Spinal cord (tissue), 10 donors: ENCODE data around the gene EXOSC9. TPM values are rescaled to one million over a fixed set of nuclear protein-coding genes. Genes with fewer than 3 reads are reported as not detected.

Experiments used
- DNase-seq, 6 donors: peaks; one replicate each; pipeline versions ENCODE4 v3.0.0 to v3.0.0-alpha.2; 2013 to 2015; ENCODE audit warnings: low spot score in 6 of 6, low read depth in 4 of 6
- H3K27ac ChIP-seq: one replicate; pipeline ENCODE4 v1.5.1; 2013; ENCODE audit warnings: low read depth, low read length, control low read depth
- H3K27me3 ChIP-seq: one replicate; pipeline ENCODE4 v1.6.1; 2013; ENCODE audit warnings: low read length; ENCODE audit not compliant: control insufficient read depth, insufficient read depth
- H3K36me3 ChIP-seq: one replicate; pipeline ENCODE4 v1.6.1; 2013; ENCODE audit warnings: low read length; ENCODE audit not compliant: control insufficient read depth, insufficient read depth
- H3K4me1 ChIP-seq: one replicate; pipeline ENCODE4 v1.6.1; 2013; ENCODE audit warnings: low read length; ENCODE audit not compliant: control insufficient read depth, insufficient read depth
- H3K4me3 ChIP-seq: one replicate; pipeline ENCODE4 v1.5.1; 2013; ENCODE audit warnings: low read depth, low read length, control low read depth
- H3K9me3 ChIP-seq: one replicate; pipeline ENCODE4 v1.6.1; 2013; ENCODE audit warnings: low read length; ENCODE audit not compliant: control insufficient read depth, insufficient read depth
- WGBS: methylation state at CpG from one replicate; pipeline ENCODE4 v1.1.5; 2013; ENCODE audit warnings: missing lambda C conversion rate; ENCODE audit not compliant: insufficient coverage; 5-methylcytosine and 5-hydroxymethylcytosine counted together
- polyA plus RNA-seq, 2 donors: library from polyadenylated mRNA; unstranded; fragments of 120-200 nt; gene quantifications; one replicate each; pipeline ENCODE4 v1.2.1, GENCODE V29; 2013; ENCODE audit not compliant: insufficient read length in 2 of 2
- total RNA-seq, 2 donors: library from RNA; depleted of rRNA in 1 of 2; stranded (reverse); fragments of 120-200 nt in 1 of 2; fragments of >200 nt in 1 of 2; gene quantifications; one replicate each; pipeline versions ENCODE4 v1.2.3 to v1.2.4, GENCODE V29; 2013 to 2014
- donor health status: healthy.

Gene EXOSC9
- total and polyA plus RNA-seq, 4 donors = 27.4 to 34.1 (median 31.7) TPM

GRCh38 chr4:121842862-121843261, 41.7 kb downstream of the EXOSC9 start:
- peaks cover 16% of the 10 kb centered on the region for H3K36me3 ChIP-seq
- H3K4me1 ChIP-seq = no peaks in the 10 kb centered on the region
- no peak overlapping the region for H3K4me3 ChIP-seq
- 96% methylated on average over 3 of the region's 4 CpGs for WGBS
- DNase-seq = no peak
- H3K9me3 ChIP-seq = no peaks in the 10 kb centered on the region
- no peaks in the 10 kb centered on the region for H3K27me3 ChIP-seq
- H3K27ac ChIP-seq = no peak overlapping the region

- DNase-seq = no peak
- Histone ChIP-seq H3K4me3 (no peak overlapping the region), H3K36me3 (peaks cover 13% of the 10 kb centered on the region), H3K4me1 (no peaks in the 10 kb centered on the region), H3K27ac (no peak overlapping the region), H3K9me3 (no peaks in the 10 kb centered on the region), H3K27me3 (no peaks in the 10 kb centered on the region)
- WGBS = 70% methylated on average over 2 of the region's 6 CpGs
These were observed 45.5 kb downstream of the EXOSC9 start for GRCh38 chr4:121846662-121847061.

- H3K4me1 ChIP-seq = no peaks in the 10 kb centered on the region
- no peak overlapping the region for H3K27ac ChIP-seq
- no peaks in the 10 kb centered on the region for H3K27me3 ChIP-seq
- H3K9me3 ChIP-seq = no peaks in the 10 kb centered on the region
- H3K36me3 ChIP-seq = peaks cover 11% of the 10 kb centered on the region
- no peak for DNase-seq
- WGBS = 83% methylated on average over 1 of the region's 1 CpG
- no peak overlapping the region for H3K4me3 ChIP-seq
These were observed 50.2 kb downstream of the EXOSC9 start for GRCh38 chr4:121851354-121851753.

GRCh38 chr4:121860121-121860520, 59.0 kb downstream of the EXOSC9 start:
- H3K4me1 ChIP-seq = no peaks in the 10 kb centered on the region
- H3K36me3 ChIP-seq = peaks cover 10% of the 10 kb centered on the region
- no peak overlapping the region for H3K27ac ChIP-seq
- no peak for DNase-seq
- H3K9me3 ChIP-seq = no peaks in the 10 kb centered on the region
- H3K27me3 ChIP-seq = no peaks in the 10 kb centered on the region
- no peak overlapping the region for H3K4me3 ChIP-seq

- Histone ChIP-seq H3K27ac (no peak overlapping the region), H3K27me3 (no peaks in the 10 kb centered on the region), H3K4me1 (no peaks in the 10 kb centered on the region), H3K4me3 (no peak overlapping the region), H3K9me3 (no peaks in the 10 kb centered on the region), H3K36me3 (peaks cover 12% of the 10 kb centered on the region)
- no peak for DNase-seq
- no CpG with 5 or more reads among the region's 2 CpGs for WGBS
These were observed 60.3 kb downstream of the EXOSC9 start for GRCh38 chr4:121861426-121861825.

GRCh38 chr4:121863799-121864198, 62.7 kb downstream of the EXOSC9 start:
- WGBS = 80% methylated on average over 2 of the region's 7 CpGs
- no peak for DNase-seq
- peaks cover 8% of the 10 kb centered on the region for H3K36me3 ChIP-seq
- no peaks in the 10 kb centered on the region for H3K27me3 ChIP-seq
- H3K9me3 ChIP-seq = no peaks in the 10 kb centered on the region
- no peak overlapping the region for H3K27ac ChIP-seq
- no peaks in the 10 kb centered on the region for H3K4me1 ChIP-seq
- H3K4me3 ChIP-seq = no peak overlapping the region

Other genes starting within 250 kb of the EXOSC9 start
- gene ANXA5, start 104.3 kb upstream of the EXOSC9 start, total RNA-seq = 100 to 1,000 TPM; 217 to 348 TPM
- gene ANXA5, start 104.3 kb upstream of the EXOSC9 start, polyA plus RNA-seq = 100 to 1,000 TPM; 356 to 385 TPM
- 1 to 10 TPM in 1 of 2 donors, under 1 TPM in 1; 0.11 to 1.1 TPM for gene SMIM43, start 36.2 kb upstream of the EXOSC9 start, total RNA-seq
- under 1 TPM; 0.48 to 0.81 TPM for gene SMIM43, start 36.2 kb upstream of the EXOSC9 start, polyA plus RNA-seq
- gene CCNA2, start 22.6 kb downstream of the EXOSC9 start, total RNA-seq = 10 to 100 TPM; 16.4 to 17.4 TPM
- gene CCNA2, start 22.6 kb downstream of the EXOSC9 start, polyA plus RNA-seq = 10 to 100 TPM; 17.6 to 17.9 TPM
- 10 to 100 TPM; 24.9 to 48.0 TPM for gene BBS7, start 69.2 kb downstream of the EXOSC9 start, total RNA-seq
- 10 to 100 TPM; 29.6 to 33.5 TPM for gene BBS7, start 69.2 kb downstream of the EXOSC9 start, polyA plus RNA-seq
- gene TRPC3, start 150.7 kb downstream of the EXOSC9 start, total RNA-seq = 10 to 100 TPM in 1 of 2 donors, 1 to 10 TPM in 1; 4.8 to 16.1 TPM
- 10 to 100 TPM; 11.0 to 11.5 TPM for gene TRPC3, start 150.7 kb downstream of the EXOSC9 start, polyA plus RNA-seq